Activated naive CD8-positive, alpha-beta T cell treated with anti-CD3 and anti-CD28 coated beads, Interleukin-2, amount 50 U/mL, for 16 hours (primary cell): ENCODE measurements around the gene ITGA1.
"Not testable (repeated sequence)": the region's sequence is repeated elsewhere in the genome, so short reads cannot be mapped to it uniquely, and the experiment has no call there.

ENCODE experiments used
- DNase-seq: peaks from one replicate; pipeline ENCODE4 v3.0.0-alpha.2; 2020; ENCODE audit warnings: low read depth, low spot score

The ITGA1 gene

DNA sequence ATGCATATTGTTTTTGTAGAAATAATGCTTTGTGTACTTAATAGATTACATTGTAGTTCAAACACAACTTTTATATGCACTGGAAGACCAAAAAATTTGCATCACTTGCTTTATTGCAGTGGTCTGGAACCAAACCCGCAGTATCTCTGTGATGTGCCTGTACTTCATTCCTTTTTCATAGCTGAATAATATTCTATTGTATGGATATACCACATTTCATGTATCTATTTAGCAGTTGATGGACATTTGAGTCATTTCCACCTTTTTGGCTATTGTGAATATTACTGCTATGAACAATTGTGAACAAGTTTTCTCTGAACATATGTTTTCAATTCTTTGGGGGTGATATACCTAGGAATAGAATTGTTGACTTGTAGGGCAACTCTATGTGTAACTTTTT is 40.1 kb downstream of the ITGA1 start:
- DNase-seq = no peak

DNA sequence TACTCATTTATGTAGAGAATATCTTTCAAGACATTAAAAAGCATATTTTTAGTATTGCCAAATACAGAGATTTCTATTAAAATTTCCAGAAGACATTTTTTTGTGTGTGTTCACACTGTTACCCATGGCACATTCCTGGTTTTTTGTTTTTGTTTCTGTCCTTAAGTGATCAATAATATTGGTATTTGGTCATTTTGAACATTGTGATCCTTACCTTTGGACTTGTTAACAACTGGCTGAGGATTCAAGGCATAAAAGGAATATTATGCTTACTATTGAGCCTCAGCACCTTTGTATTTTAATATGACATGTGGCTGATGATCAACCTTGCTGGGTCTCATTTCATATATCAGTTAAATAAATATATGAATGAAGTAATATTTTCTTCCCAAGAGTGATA is 41.9 kb downstream of the ITGA1 start:
- no peak for DNase-seq

DNA sequence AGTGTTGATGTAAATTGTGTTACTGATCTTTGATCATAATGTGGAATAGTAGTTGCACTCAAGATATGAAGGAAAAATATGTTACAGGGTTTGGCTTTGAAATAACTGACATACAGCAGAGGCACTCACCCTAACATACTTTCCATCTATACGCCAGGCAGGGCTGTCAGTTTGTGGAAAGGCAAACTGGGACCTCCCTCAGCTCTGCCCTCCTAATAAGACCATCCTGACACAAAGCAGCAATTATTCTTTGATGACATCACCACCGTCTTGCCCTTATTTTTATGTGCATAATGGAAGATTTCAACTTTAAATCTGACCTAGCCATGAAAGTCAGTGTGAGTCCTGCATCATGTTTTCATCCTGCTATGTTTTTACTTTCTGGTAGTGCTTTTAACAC is 42.9 kb downstream of the ITGA1 start:
- DNase-seq = no peak

GRCh38 chr5:52831786-52832511 is 44.2 kb downstream of the ITGA1 start:
- no peak for DNase-seq

GRCh38 chr5:52834320-52834719 is 46.6 kb downstream of the ITGA1 start:
- no peak for DNase-seq

- no peak for DNase-seq
Observed at GRCh38 chr5:52837068-52837467, 49.4 kb downstream of the ITGA1 start.

GRCh38 chr5:52837591-52838001 is 49.9 kb downstream of the ITGA1 start:
- DNase-seq = no peak

DNA sequence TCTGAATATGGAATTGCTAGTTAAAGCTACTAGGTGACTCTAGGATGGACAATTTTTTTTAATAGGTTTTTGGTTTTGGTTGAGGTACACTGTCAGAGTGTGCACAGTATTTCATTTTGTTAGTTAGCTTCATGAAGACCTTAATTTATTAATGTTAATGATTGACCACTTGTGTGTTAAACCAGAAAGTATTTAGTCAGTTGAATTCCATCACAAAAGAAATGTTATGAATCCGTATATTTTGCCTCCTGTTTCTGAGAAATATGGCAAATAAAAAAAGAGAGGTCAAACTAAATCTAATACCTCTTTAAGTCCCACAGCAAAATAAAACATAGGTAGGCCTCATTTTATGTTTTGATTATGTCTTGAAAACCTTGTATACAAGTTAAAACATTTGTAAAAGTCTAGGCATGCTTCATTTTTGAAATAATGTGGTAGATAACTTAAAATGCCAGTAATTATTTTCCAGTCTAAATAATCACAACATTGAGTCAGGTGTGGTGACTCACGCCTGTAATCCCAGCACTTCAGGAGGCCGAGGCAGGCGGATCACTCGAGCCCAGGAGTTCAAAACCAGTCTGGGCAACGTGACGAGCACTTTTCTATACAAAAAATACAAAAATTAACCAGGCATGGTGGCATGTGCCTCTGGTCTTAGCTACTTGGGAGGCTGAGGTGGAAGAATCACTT is 50.8 kb downstream of the ITGA1 start:
- DNase-seq = no peak

GRCh38 chr5:52839285-52839684 is 51.6 kb downstream of the ITGA1 start:
- DNase-seq = no peak

- DNase-seq = no peak
Observed at GRCh38 chr5:52840277-52841050, 52.7 kb downstream of the ITGA1 start.

DNA sequence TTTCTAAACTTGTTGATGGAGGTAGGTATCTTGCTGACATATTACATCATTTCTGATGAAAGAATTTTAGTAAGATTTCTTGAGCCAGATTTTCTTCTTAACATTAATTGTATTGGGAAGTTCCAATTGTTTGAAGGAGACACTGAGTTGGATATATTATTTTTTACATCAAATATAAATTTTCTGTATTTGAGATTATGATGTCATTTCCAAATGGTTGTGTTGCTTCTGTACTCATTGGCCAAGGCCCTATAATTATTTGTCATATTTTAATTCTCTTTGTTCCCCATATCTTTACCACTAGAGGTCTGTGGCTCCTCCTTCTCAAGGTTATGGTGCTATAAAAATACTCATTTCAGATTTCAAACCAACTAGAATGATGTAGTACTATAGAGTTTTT is 53.4 kb downstream of the ITGA1 start:
- no peak for DNase-seq

DNA sequence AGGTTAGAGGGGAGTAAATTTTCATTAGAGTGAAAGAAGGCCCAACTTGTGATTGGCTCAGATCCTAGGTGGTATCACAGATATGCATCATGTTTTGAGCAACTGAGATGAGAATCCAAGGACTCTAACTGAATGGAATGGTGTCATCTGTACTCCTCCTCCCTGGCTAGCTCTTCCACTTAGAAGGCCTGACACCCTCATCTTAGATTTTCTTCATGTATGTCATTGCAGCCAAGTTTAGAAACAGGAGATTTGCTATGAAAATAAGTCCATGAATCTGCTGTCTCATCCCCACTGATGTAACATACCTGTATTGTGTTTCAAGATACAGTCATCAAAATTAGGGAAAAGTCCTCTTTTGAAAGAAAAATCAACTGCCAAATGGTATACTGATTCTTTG is 54.4 kb downstream of the ITGA1 start:
- no peak for DNase-seq

DNA sequence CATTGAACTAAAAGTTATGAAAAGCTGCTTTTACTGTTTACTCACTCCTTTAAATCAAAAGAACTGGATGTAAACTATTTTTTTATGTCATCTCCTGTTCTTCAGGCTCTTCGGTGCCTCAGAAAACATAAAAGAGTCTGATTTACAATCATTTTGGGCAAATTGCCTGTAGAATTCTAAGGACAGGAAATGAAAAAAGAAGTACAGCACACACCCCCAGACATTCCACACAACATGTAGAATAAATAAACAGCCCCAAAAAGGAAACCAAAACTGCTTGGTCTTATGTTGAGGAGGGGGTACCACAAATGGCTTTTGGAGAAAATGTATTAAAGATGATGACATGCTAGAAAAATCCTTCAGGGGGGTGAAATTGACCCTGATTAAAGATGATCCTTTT is 57.2 kb downstream of the ITGA1 start:
- no peak for DNase-seq

GRCh38 chr5:52846182-52846842 is 58.6 kb downstream of the ITGA1 start:
- no peak for DNase-seq

GRCh38 chr5:52848688-52849087 is 61.0 kb downstream of the ITGA1 start:
- DNase-seq = not testable (repeated sequence)

DNA sequence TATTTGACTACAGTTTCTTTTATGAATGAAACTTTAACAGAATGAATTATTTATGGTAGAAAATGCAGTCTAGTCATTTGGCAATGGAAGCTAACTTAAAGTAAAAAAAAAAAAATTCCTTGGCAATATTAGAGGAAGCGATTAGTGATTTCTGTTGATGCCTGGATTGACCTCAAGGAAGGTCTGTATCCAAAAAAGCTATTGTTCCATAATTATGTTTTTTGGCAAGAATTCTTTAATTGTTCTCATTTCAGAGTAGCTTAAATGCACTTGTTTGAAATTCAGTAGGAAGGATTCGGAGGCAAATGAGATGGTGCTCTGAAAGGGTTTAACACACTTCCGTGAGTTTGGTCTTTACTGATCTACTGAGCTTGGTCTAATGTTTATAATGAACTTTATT is 61.8 kb downstream of the ITGA1 start:
- no peak for DNase-seq

DNA sequence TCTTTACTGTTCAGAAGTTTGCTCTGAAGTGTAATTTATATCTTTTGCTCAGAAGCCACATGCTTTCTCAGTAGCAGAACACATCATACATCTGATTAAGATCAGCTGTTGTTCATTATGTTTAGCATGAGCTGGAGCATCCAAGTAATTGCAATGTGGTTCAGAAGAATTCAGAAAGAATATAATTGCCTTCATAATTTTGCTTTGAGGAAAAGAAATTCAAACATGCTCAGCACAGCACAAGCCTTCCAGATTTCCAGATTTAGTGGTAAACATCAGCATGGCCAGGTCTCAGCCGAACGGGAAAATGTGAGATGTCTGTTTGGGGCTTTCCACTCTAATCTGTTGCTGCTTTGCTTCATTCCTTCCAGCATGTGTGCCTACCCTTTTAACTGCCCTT is 65.9 kb downstream of the ITGA1 start:
- DNase-seq = no peak

DNA sequence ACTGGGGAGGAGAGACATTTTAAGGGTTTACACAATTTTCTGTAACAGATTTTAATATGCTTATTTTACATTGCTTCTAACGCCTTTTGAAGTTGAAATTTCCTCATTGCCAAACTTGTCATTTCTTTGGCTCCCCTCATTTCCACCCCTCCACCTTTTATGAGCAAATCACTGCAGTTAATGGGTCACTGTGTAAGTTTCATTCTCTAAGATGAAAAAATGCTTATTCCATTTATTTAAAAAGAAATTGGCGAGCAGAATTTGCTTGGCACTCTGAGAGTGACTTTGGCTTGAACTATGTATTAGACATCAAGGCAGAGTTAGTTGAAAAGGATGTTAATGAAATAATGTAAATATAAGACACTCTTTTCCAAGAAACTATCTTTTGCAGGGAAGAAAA is 66.6 kb downstream of the ITGA1 start:
- no peak for DNase-seq

DNA sequence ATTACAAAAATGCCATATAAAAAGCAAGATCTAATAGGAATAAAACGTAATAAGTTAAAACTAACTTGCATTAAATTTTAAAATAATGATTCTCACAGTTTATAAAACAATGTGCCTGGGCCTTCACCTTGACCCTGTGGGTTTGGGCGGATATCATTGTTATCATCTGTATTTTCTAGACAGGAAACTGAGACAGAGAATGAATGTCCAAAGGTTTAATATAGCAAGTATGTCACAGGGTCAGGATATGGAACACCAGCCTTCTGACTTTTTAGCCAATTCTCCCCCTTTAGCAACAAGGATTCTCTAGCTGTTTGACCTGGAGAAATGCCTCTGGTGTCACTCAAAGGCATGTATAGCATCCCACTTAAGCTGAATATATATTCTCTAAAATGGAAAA is 67.2 kb downstream of the ITGA1 start:
- DNase-seq = no peak

- no peak for DNase-seq
Observed at GRCh38 chr5:52856564-52856963, 68.8 kb downstream of the ITGA1 start.

DNA sequence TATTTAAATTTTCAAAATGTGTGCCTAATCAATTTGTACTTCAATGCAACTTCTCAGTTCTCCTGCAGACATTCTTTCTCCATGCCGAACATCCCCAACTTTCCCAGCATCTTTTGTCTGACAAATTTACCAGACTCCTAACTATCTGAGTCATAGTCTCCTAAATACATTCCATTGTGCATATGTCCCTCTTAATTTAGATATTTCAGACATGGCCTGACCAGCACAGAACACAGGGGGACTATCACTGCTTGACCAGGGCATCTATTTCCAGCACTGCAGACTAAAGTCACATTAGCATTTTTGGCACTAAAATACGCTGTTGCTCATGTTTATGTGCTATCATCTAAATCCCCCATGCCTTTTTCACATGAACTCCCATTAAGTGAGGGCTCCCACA is 71.9 kb downstream of the ITGA1 start:
- no peak for DNase-seq

- DNase-seq = no peak
Observed at GRCh38 chr5:52861368-52861767, 73.7 kb downstream of the ITGA1 start.
